ENCODE data around the gene DNAJC27. TPM values are rescaled to one million over a fixed set of nuclear protein-coding genes. Genes with fewer than 3 reads are reported as not detected.

DNAJC27 gene
- polyA plus RNA-seq, 10 donors, result 4.7 to 9.4 (median 5.8) TPM

DNA sequence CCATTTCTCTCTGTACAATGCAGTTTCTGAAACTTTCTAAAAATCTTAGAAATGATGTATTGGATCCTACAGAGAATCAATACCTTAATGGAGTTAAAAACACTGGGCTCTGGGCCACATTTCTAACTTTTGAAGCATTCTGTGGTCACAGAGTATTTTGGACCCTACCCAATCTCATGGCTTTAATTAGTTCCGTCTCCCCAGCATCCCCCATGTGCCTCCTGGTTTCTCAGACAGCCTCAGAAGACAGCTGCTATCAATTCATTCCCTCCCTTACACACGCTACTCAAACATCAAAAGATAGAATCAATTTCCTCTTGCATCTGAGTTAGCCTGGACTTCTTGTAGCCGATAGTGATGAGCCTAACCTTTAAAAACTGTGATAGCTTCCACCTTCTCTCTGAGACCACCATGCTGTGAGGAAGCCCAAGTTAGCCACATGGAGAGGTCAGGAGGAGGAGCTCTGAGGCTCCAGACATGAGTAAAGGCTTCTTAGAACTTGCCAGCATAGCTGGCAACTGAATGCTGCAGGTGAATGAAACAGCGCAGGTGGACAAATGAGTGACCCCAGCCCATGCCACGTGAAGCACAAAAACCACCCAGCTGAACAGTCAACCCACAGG lies 62.1 kb downstream of the DNAJC27 start:
- DNase-seq, result peak in 1 of 3 donors; percentile 74

DNA sequence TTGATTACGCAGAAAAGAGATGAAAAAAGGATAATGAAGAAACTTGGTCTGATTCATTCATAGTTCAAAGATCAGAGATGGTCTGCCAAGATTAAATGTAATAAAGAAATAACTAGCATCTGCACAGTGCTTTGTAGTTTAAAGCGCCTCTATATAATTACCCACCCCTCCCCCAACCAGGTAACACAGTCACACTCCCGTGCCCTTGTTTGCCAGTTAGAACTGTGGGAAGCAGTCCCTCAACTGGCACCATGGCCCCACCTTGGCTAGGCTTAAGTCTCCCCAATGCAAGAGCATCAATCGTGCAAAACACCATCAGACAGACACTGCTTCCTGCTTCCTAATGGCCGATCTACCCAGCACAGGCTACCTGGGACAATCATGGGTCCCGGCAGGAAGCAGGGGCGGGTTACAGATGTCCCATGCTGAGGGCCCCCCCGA lies 63.3 kb downstream of the DNAJC27 start:
- no peak for DNase-seq

DNA sequence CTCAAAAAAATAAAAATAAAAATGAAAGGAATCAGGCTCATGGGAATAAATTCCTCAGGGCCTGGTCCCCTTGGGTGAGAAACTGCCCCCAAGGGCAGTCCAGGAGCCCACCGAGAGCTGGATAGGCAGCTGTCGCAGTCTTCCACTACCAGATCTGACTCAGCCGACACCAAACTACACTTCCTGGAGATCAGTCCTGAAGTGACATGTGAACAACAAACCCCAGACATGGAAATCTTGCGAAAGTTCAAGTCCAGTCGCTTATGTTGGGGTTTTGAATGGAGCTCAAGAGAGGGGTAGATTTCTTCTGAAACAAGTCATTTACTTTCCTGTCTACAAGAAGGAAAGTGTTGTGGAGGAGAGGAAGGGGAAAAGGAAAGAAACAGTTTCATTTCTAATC lies 64.6 kb downstream of the DNAJC27 start:
- no peak for DNase-seq

DNA sequence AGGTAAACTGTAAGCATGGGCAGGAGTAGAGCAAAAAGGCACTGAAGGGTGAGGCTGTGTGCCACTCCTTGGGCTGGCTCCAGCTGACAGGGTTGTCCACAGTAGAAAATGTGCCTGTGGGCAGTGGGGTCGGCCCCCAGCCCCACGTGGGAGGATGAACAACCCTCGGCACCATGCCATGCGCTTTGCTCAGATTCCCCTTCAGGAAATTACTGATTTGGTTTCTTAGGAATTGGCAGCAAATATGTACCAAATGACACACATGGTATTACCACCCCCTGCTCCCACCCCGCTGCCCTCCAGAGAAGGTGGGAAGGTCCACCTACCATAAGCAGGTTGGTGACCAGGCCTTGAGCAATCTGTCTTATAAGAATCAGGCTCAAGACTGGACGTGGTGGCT lies 65.3 kb downstream of the DNAJC27 start:
- DNase-seq, result no peak

DNA sequence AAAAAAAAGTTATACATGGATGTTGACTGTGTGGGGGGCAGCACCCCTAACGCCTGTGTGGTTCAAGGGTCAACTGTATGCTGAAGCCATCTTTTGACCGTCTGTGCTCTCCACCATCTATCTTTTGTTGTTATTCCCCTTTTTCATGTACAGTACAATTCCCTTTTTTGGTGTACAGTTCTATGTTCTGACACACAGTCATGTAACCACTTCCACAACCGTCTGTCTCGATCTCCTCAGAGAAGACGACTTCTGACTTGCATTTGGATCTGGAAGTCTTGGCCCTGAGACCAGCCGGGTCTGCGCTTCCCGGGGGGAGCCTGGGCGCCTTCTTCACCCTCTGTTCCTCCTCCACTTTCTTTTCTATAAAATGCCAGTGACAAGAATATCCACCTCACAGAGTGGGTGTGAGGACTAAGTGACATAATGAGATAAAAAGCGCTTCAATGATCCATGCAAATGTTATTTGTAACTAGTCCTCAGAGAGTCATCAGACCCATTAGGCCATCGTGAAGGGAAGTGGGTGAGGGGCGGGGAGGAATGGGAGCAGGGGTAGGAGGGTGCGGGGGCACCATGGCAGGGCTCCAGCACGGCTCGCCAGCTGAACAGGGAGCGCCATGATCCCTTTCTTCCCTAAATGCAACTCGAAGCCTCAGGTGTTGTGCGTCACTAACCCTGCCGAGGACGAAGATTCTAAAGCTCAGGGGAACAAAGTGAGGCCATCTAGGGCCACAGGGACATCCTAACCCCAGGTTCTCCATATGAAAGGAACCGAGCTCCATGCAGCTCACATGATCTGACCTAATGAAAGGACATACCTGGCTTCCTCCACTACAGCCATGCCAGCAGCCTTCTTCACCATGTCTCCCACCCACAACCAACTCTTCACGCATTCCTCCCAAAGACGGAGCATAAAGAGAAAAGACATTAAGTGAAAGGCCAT lies 68.3 kb downstream of the DNAJC27 start:
- DNase-seq, result no peak

DNA sequence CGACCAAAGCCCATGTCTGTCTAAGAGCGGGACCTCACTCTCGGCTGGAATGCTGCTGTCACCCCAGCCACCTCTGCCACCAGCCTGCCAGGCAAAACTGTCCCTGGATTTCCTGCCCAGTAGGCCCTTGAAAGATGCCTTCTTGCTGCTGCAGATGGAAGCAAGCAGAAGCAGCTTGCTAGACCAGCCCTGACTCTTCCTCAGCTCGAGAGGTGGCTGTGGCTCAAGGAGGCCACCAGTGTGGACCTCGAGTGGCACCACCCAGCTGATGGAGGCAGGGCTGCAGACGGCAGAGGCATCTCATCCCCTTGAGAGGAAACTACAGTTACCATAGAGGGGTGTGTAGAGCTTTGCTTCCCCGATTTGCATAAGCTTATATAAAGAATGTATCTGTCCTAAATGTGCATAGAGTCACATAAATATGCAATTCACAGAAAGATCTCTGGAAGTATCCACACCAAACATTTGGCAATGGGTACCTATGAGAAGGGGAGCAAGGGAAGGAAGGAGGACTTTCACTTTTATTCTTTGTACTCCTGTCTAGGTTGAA lies 72.3 kb downstream of the DNAJC27 start:
- DNase-seq, result no peak

DNA sequence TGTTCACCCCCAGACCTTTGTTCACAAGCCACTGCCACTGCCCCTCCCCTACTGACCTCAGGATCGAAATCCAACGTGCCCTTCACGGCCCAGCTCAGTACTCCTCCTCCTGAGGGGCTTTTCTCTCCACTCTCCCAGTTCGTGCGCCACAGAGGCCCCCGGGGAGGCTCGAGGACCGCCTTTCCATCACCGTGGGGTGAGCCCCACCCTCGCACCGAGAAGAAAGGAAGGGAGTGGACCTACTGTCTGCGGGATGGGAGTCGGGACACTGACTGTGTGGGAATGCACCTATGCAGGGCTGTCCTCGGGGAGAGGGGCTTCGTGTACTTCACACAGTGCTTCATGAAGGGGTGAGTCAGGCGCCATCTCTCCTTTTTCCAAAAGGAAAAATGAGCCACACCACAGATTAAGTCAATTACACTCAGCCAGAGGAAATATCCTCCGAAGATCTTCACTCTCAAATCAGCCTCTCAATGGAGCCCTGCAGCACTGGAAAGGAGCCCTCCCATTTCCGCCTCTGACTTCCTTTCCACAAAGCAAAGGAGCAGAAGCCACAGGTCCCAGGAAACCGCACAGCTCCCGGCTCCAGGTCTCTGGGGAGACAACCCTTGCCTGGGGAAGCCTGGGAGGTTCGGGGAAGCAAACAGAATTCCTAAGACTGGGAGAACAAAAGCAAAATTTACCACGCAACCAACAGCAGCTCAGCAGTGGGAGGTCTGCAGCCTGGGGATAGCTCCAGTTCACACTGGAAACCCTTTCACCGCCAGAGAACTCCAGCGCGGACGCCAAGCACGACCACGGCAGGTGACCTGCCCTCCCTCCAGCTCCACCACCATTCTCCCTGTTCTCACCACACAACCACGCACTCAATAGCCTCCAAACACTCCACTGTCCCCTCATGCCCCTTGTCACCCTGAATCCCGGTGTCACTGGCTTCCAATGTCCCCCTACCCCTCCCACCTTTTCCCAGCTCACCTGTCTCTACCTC lies 73.3 kb downstream of the DNAJC27 start:
- DNase-seq, result no peak

DNA sequence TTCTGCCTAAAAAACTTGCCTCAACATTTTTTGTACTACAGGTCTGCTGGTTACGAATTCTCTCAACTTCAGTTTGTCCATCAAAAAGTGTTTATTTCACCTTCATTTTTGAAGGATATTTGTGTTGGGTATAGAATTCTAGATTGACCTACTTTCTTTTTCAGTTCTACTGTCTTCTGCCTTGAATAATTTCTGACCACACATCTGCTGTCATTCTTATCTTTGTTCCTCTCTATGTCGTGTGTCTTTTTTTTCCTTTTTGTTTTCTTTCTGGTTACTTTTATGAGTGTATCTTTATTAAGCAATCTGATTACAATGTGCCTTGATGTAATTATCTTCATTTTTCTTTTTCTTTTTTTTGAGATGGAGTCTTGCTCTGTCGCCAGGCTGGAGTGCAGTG lies 77.0 kb downstream of the DNAJC27 start:
- DNase-seq, result no peak

DNA sequence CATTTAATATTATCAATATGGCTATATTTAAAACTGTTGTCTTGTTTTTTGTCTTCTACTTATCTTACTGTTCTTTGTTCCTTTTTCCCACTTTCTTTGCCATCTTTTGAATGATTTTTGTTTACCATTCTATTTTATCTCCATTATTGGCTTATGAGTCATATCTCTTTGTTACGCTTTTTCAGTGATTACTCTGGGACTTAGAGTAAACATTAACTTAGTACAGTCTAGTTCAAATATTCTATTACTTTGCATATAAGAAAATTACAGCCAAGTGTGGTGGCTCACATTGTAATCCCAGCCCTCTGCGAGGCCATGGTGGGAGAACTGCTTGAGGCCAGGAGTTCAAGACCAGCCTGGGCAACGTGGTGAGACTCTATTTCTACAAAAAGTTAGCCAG lies 77.8 kb downstream of the DNAJC27 start:
- DNase-seq, result no peak

Other genes starting within 250 kb of the DNAJC27 start
- 10 to 100 TPM; 36.8 to 52.7 (median 43.9) TPM for gene PTRHD1, start 178.6 kb downstream of the DNAJC27 start, polyA plus RNA-seq (ENCODE audit: insufficient read length in 10 of 10)
- gene CENPO, start 178.5 kb downstream of the DNAJC27 start, polyA plus RNA-seq (ENCODE audit: insufficient read length in 10 of 10), result 10 to 100 TPM; 10.7 to 21.6 (median 16.4) TPM
- gene ADCY3, start 51.7 kb downstream of the DNAJC27 start, polyA plus RNA-seq (ENCODE audit: insufficient read length in 10 of 10), result 10 to 100 TPM; 19.3 to 37.0 (median 23.5) TPM
- 1 to 10 TPM; 3.5 to 6.4 (median 5.0) TPM for gene EFR3B, start 70.1 kb upstream of the DNAJC27 start, polyA plus RNA-seq (ENCODE audit: insufficient read length in 10 of 10)
- 1 to 10 TPM; 1.2 to 4.7 (median 2.0) TPM for gene POMC, start 196.6 kb upstream of the DNAJC27 start, polyA plus RNA-seq (ENCODE audit: insufficient read length in 10 of 10)